A673 (cell line): Measurements from ENCODE around the gene ENSA. TPM values are rescaled to one million over a fixed set of nuclear protein-coding genes. Genes with fewer than 3 reads are reported as not detected.

Source experiments
- BruUV-seq: library from RNA; stranded (reverse); fragments of 400-500 nt; replicated peaks from 2 replicates; lab custom pipeline; 2021; lab: Mats Ljungman, UMichigan
- CTCF ChIA-PET: fragments of 300-600 bp; sonication (Branson Sonifier 250); formaldehyde crosslinking; loops from one replicate; lab custom pipeline; 2022; ENCODE audit warnings: antibody characterized with exemption; lab: Charles Lee
- POLR2A ChIA-PET: fragments of 300-600 bp; sonication (Branson Sonifier 250); formaldehyde crosslinking; loops from one replicate; lab custom pipeline; 2022; ENCODE audit warnings: antibody characterized with exemption; ENCODE audit not compliant: low non-redundant PET; lab: Charles Lee
- DNase-seq: peaks from one replicate; pipeline ENCODE4 v3.0.0-alpha.2; 2015; ENCODE audit warnings: low spot score
- H3K27ac ChIP-seq: fragments of 200-600 bp; sonication (generic); 2 replicates; pipeline ENCODE4 v1.5.1; 2016; ENCODE audit warnings: mixed run types, low read depth, mild to moderate bottlenecking, mixed read lengths, antibody characterized with exemption, low read length; ENCODE audit not compliant: poor library complexity, severe bottlenecking
- H3K27me3 ChIP-seq: fragments of 200-600 bp; sonication (generic); replicated peaks from 2 replicates; pipeline ENCODE4 v1.6.1; 2017; ENCODE audit warnings: mixed run types, low read depth, mild to moderate bottlenecking, mixed read lengths, antibody characterized with exemption, low read length; ENCODE audit not compliant: insufficient read depth, poor library complexity
- H3K36me3 ChIP-seq: fragments of 200-600 bp; sonication (generic); 2 replicates; pipeline ENCODE4 v1.6.1; 2016; ENCODE audit warnings: mixed run types, mild to moderate bottlenecking, mixed read lengths, antibody characterized with exemption, low read length; ENCODE audit not compliant: insufficient read depth, poor library complexity, severe bottlenecking
- H3K4me1 ChIP-seq: fragments of 200-600 bp; sonication (generic); 2 replicates; pipeline ENCODE4 v1.6.1; 2017; ENCODE audit warnings: mixed run types, mild to moderate bottlenecking, mixed read lengths, antibody characterized with exemption, low read length; ENCODE audit not compliant: insufficient read depth, poor library complexity, severe bottlenecking
- H3K4me3 ChIP-seq: fragments of 200-600 bp; sonication (generic); 2 replicates; pipeline ENCODE4 v1.5.1; 2016; ENCODE audit warnings: low read depth, mixed run types, mild to moderate bottlenecking, mixed read lengths, low read length; ENCODE audit not compliant: poor library complexity, severe bottlenecking
- H3K9me3 ChIP-seq: fragments of 200-600 bp; sonication (generic); 2 replicates; pipeline ENCODE4 v1.6.1; 2016; ENCODE audit warnings: mixed run types, low read depth, mild to moderate bottlenecking, mixed read lengths, antibody characterized with exemption, low read length; ENCODE audit not compliant: poor library complexity, severe bottlenecking
- CTCF ChIP-seq: fragments of 300-800, 200-600 bp; sonication (generic); conservative IDR thresholded peaks from 2 replicates; pipeline ENCODE4 v1.5.1; 2017; ENCODE audit warnings: low read depth, mild to moderate bottlenecking, antibody characterized with exemption, low read length, moderate library complexity, mixed read lengths
- EZH2 ChIP-seq: fragments of 200-600 bp; sonication (generic); IDR thresholded peaks from 2 replicates; pipeline ENCODE4 v1.6.1; 2017; ENCODE audit warnings: borderline replicate concordance, low read depth, mild to moderate bottlenecking, mixed read lengths, antibody characterized with exemption, low read length; ENCODE audit not compliant: poor library complexity, severe bottlenecking
- intact Hi-C: fragments of 100-400 bp; cut with micrococcal nuclease; formaldehyde crosslinking; loops from one replicate; pipeline ENCODE4 v1.10.0; 2022; ENCODE audit not compliant: unreplicated experiment
- total RNA-seq: library from RNA; stranded (reverse); gene quantifications from 2 replicates; pipeline ENCODE4 v1.2.3, GENCODE V29; 2021

The ENSA gene
- total RNA-seq, 1 experiment from 2014 or later: 237 TPM

DNA sequence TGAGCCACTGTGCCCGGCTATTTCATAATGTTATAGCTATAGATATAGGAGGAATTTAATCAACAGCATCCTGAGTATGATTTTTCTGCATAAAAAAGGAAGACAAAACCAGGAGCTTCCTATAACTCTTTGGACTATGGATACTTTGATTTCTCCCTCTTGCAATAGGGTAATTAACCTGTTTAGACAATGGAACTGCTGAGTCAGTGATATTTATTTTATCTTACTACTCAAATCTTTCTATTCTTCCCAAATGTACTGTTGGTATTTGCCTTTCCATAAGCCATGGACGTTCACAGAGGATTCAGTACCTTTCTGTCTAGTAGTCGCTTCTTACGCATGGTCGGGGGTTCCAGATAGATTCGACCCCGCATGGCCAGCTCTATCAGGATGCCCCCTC, 33.9 kb upstream of the ENSA start:
- Histone ChIP-seq H3K36me3 (peaks cover 8% of the 10 kb centered on the region), H3K4me1 (no peaks in the 10 kb centered on the region), H3K27me3 (no peaks in the 10 kb centered on the region), H3K27ac (no peak overlapping the region), H3K4me3 (no peak overlapping the region), H3K9me3 (no peaks in the 10 kb centered on the region)
- DNase-seq: no peak
- ChIA-PET POLR2A (no interaction called here), CTCF (no interaction called here)
- intact Hi-C loops: no loop called here
- TF ChIP-seq CTCF (no peak), EZH2 (no peak)
- no TSS peak for BruUV-seq

DNA sequence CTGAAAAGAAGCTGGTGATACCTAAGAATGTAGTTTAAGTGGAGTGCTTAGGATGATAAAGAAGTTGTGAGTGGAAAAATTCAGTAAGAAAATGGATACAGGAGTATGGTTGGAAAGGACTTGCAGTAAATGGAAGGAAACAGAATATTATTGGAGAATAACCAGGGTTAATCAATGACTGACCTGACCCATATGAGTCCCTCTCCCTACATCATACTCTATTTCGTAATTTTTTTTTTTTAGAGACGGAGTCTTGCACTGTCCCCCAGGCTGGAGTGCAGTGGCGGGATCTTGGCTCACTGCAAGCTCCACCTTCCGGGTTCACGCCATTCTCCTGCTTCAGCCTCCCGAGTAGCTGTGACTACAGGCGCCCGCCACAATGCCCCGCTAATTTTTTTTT, 33.4 kb upstream of the ENSA start:
- Histone ChIP-seq H3K36me3 (peaks cover 8% of the 10 kb centered on the region), H3K27ac (no peak overlapping the region), H3K4me3 (no peak overlapping the region), H3K4me1 (no peaks in the 10 kb centered on the region), H3K27me3 (no peaks in the 10 kb centered on the region), H3K9me3 (no peaks in the 10 kb centered on the region)
- CTCF ChIA-PET: no interaction called here
- no TSS peak for BruUV-seq
- DNase-seq: no peak
- intact Hi-C loops: no loop called here
- TF ChIP-seq EZH2 (no peak), CTCF (no peak)
- POLR2A ChIA-PET: no interaction called here

GRCh38 chr1:150661156-150661555, 31.7 kb upstream of the ENSA start:
- no peak for TF ChIP-seq EZH2
- no peak for TF ChIP-seq CTCF
- BruUV-seq: no TSS peak
- intact Hi-C loops: no loop called here
- Histone ChIP-seq H3K27ac (no peak overlapping the region), H3K4me1 (no peaks in the 10 kb centered on the region), H3K27me3 (no peaks in the 10 kb centered on the region), H3K4me3 (no peak overlapping the region), H3K36me3 (peaks cover 8% of the 10 kb centered on the region), H3K9me3 (no peaks in the 10 kb centered on the region)
- POLR2A ChIA-PET: no interaction called here
- DNase-seq: no peak
- CTCF ChIA-PET: no interaction called here
